Activated T-cell treated with anti-CD3 and anti-CD28 coated beads, Interleukin-2, amount 50 U/mL, for 72 hours (primary cell): ENCODE results near the gene RANBP2. TPM values are rescaled to one million over a fixed set of nuclear protein-coding genes. Genes with fewer than 3 reads are reported as not detected.
"Not testable (repeated sequence)": the region's sequence is repeated elsewhere in the genome, so short reads cannot be mapped to it uniquely, and the experiment has no call there.

Experiments used
- ATAC-seq, 2 donors: fragments of 150-1000 bp; cut with Tn5 transposase; replicated peaks in 1 of 2; 2 replicates each; pipeline ENCODE4 v1.10.0; 2021; ENCODE audit warnings: moderate library complexity in 2 of 2, mild to moderate bottlenecking in 1 of 2
- DNase-seq, 2 donors: peaks; one replicate each; pipeline ENCODE4 v3.0.0; 2021 to 2022; ENCODE audit warnings: mixed read lengths in 1 of 2
- H3K27ac Mint-ChIP-seq: one replicate; pipeline ENCODE4 v1.8.0; 2022; ENCODE audit warnings: mild to moderate bottlenecking, moderate library complexity, mixed read lengths
- H3K27me3 Mint-ChIP-seq: one replicate; pipeline ENCODE4 v1.8.0; 2022; ENCODE audit warnings: low read depth, mixed read lengths
- H3K36me3 Mint-ChIP-seq, 2 donors: one replicate each; pipeline ENCODE4 v1.8.0; 2022; ENCODE audit warnings: mixed read lengths in 2 of 2, mild to moderate bottlenecking in 1 of 2; ENCODE audit not compliant: insufficient read depth in 2 of 2
- H3K4me1 Mint-ChIP-seq: one replicate; pipeline ENCODE4 v1.8.0; 2022; ENCODE audit warnings: low read depth, mixed read lengths
- H3K4me3 Mint-ChIP-seq, 2 donors: one replicate each; pipeline ENCODE4 v1.8.0; 2022; ENCODE audit warnings: mild to moderate bottlenecking in 2 of 2, mixed read lengths in 2 of 2, moderate library complexity in 2 of 2
- H3K9me3 Mint-ChIP-seq, 2 donors: one replicate each; pipeline ENCODE4 v1.8.0; 2022; ENCODE audit warnings: mixed read lengths in 2 of 2
- total RNA-seq, 2 donors: library from RNA; stranded (reverse); gene quantifications; one replicate each; pipeline ENCODE4 v1.2.3, GENCODE V29; 2022

Gene RANBP2
- total RNA-seq = 10 to 100 TPM; 57.7 to 58.8 TPM

DNA sequence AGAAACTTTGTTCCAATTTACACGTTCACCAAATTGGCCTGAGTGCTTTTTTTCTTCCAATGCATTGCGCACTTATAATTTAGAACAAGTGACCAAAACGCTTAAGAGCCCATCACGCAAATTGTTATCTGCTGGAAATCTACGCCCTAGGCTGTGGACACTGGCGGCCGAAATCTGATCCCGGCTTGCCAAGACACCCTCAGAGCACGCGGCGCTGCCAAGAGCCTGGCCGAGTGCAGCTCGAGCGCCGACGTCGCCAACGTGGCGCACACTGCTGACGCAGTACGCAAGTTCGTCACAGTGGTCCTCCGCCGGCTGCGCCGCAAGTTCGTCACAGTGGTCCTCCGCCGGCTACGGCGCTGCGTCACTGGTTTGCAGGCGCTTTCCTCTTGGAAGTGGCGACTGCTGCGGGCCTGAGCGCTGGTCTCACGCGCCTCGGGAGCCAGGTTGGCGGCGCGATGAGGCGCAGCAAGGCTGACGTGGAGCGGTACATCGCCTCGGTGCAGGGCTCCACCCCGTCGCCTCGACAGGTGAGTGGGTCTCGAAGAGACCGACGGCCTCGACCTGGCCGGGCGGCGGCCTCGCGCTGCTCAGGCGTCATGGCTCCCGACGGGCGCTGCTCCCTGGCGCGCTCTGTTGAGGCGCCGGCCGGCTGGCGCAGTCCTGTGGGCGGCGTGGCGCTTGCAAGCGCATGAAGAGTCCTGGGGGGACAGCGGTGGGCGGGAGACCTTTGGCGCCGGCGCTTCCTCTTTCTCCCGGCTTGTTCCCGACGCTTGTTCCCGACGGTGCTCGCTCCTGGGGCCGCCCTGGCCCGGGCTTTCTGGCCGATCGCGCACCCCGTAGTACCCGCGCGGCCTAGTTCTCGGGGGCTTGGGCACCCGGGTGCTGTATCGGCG, at the start of gene RANBP2:
Gene RANBP2 (plus strand): TSS at position 334 of the 896 bp plus-strand sequence. CDS start 125 bp downstream, at position 459.
- ATAC-seq = peak; percentile 99 to 100
- Mint-ChIP-seq H3K27me3 (no peaks in the 10 kb centered on the region), H3K9me3 (no peaks in the 10 kb centered on the region), H3K4me1 (peaks cover 43% of the 10 kb centered on the region), H3K27ac (peak within 1 kb of the TSS; percentile 99), H3K4me3 (peak within 1 kb of the TSS; percentile 98 to 99), H3K36me3 (peaks cover 0 to 3% of the 10 kb centered on the region in 2 donors)
- peak; percentile 94 for DNase-seq

DNA sequence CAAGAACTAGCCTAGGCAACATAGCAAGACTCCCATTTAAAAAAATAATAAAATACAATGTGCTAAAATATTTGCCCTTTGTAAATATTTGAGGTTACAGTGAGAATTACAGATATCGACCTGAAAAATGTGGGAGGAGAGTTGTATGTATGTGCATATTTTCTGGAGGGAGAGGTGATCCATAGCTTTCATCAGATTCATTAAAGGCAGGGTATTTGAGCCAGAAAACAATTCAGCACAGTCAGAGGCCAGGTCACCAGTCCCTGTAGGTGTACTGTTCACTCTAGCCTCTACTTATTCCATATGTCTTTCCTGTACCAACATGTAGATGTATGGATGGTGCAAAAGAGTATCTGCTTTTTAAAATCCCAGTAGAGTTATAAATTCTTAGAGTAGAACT, 49.0 kb upstream of the RANBP2 start:
- not testable (repeated sequence) for H3K27ac Mint-ChIP-seq, ATAC-seq, H3K9me3 Mint-ChIP-seq, DNase-seq, H3K27me3 Mint-ChIP-seq, H3K4me3 Mint-ChIP-seq, H3K4me1 Mint-ChIP-seq
- H3K36me3 Mint-ChIP-seq = peaks cover under 1 to 11% of the 10 kb centered on the region in 2 donors

GRCh38 chr2:108672200-108672805, 47.0 kb upstream of the RANBP2 start:
- not testable (repeated sequence) for H3K9me3 Mint-ChIP-seq, H3K4me1 Mint-ChIP-seq, H3K27ac Mint-ChIP-seq, ATAC-seq, H3K4me3 Mint-ChIP-seq, DNase-seq, H3K27me3 Mint-ChIP-seq
- H3K36me3 Mint-ChIP-seq = peaks cover 2 to 13% of the 10 kb centered on the region in 2 donors

DNA sequence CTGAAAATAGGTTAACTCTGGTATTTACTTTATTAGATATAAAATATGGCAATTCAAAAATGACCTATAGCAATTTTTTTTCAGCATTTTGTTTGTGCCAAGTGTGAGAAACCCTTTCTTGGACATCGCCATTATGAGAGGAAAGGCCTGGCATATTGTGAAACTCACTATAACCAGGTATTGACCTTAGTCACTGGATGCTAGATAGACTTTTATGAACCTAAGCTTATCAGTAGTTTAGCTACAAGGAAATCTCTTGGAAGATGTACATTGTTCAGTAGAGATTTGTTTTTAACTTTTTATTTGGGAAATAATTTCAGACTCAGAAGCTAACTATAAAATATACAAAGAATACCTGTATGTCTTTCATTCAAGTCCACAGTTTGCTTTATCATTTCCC, 42.8 kb upstream of the RANBP2 start:
- DNase-seq, H3K27ac Mint-ChIP-seq: not testable (repeated sequence)

DNA sequence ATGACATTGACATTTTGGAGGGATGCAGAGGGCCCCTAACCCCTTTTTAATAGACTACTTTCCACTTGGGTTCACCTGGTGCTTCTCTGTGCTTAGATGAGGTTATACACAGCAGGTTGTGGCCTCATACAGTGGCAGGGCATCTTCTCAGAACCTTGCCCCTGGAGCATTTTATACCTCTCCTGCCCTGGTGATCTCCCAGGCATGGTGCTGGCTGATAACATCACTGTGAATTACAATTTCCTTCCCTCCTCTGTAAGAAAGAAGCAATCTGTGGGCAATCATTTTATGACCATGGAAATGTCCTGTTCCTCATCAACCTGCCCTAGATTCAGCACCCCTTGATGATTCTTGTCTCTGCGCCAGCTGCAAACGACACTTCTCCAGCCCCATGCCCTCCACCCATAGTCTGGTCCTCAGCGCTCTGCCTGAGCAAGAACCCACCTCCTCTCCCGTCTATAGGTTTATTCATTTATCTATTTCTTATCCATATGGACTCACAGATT, 42.0 kb upstream of the RANBP2 start:
- H3K27ac Mint-ChIP-seq, H3K27me3 Mint-ChIP-seq, DNase-seq, H3K4me1 Mint-ChIP-seq, H3K9me3 Mint-ChIP-seq, ATAC-seq, H3K4me3 Mint-ChIP-seq: not testable (repeated sequence)
- H3K36me3 Mint-ChIP-seq = peaks cover 2 to 11% of the 10 kb centered on the region in 2 donors

More for the DNA sequence above, 42.8 kb upstream of the RANBP2 start:
- peaks cover 2 to 12% of the 10 kb centered on the region in 2 donors for H3K36me3 Mint-ChIP-seq
- not testable (repeated sequence) for H3K9me3 Mint-ChIP-seq, H3K4me3 Mint-ChIP-seq, ATAC-seq, H3K4me1 Mint-ChIP-seq, H3K27me3 Mint-ChIP-seq

DNA sequence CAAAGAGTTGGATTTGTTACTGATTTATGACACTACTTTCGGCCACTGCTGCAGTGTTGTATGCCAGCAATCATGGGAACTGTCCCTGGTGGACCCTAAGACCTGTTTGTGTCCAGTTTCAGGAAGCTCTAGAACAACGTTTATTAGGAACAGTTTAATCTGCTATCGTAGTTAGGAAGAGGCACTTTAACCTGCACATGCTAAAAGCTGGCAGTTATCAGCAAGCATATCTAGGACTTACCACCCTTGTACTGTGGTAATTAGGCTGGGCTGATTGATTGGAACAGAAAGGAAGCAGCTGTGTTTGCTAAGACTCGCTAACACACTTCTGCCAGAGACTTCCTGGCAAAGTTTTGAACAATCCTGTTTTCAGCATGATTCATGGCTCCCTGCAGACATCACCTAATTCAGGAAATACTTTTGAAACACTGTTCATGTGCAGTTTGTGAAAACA, 41.1 kb upstream of the RANBP2 start:
- H3K4me3 Mint-ChIP-seq, H3K36me3 Mint-ChIP-seq, H3K9me3 Mint-ChIP-seq, H3K27me3 Mint-ChIP-seq, DNase-seq, H3K4me1 Mint-ChIP-seq, H3K27ac Mint-ChIP-seq, ATAC-seq: not testable (repeated sequence)

DNA sequence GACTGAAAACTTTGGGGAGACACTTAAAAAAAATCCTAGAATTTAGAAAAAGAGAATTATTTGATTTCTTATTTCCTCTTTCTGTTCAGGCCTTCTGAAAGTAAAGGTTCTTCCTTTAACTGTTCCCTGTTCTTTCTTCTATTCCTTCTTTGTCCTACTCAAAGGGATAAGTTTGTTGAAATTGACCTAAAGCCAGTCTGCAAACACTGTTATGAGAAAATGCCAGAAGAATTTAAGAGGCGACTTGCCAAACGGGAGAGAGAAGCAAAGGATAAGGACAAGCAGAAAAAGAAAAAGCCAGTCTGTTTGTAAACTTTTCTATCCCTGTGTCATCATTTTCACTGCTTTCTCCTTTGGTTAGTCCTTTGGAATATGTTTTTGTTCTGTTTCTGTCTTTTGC, 38.5 kb upstream of the RANBP2 start:
- not testable (repeated sequence) for H3K4me1 Mint-ChIP-seq, H3K36me3 Mint-ChIP-seq, ATAC-seq, H3K4me3 Mint-ChIP-seq, H3K27me3 Mint-ChIP-seq, H3K9me3 Mint-ChIP-seq, DNase-seq
- H3K27ac Mint-ChIP-seq = peak overlapping the region; percentile 45

DNA sequence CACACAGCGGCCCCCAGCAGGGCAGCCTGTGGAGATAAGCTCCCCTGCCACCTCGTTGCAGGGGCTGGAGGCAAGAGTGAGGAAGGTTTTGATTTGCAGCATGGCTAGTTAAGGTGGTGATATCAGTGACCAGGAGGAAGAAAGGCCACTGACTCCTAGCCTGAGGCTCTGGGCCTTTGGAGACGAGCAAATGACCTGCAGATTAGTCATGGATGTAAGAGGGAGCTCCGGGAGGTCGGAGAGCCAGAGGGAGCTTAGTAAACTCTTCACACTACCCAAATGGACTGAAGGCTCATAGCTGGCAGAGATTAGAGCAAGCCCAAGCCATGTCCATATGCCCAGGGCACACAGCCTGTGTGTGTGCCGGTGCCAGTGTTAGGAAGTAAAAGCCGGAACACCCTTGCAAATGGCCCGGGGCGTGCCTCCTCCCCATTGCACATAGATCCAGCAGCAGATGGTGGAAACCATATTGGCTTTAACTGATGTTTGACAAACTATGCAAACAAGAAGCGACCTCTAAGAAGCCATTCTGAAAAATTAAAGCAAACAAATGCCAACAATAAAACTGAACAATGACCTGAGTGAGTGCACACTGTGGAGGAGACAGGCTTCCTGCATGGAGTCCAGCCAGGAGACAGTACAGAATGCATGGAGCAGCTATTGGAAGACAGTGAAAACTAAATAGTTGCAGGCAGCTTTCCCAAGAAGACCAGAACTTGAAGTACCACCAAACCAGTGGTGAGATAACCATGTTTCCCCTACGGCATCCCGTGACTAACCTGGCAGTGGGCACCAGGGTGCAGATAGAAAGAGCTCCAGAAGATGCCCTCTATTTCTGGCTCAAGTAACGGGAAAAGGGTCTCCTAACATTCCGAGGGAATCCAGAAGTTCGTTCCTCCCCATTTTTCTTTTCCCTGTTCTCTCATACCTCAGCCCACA, 30.2 kb upstream of the RANBP2 start:
- ATAC-seq = not testable (repeated sequence)

GRCh38 chr2:108690001-108690400, 29.3 kb upstream of the RANBP2 start:
- ATAC-seq = peak; percentile 59 to 68
- H3K4me3 Mint-ChIP-seq, H3K36me3 Mint-ChIP-seq, H3K27me3 Mint-ChIP-seq, DNase-seq, H3K9me3 Mint-ChIP-seq, H3K27ac Mint-ChIP-seq, H3K4me1 Mint-ChIP-seq: not testable (repeated sequence)

More for the DNA sequence above, 30.2 kb upstream of the RANBP2 start:
- DNase-seq, H3K4me3 Mint-ChIP-seq, H3K36me3 Mint-ChIP-seq, H3K27me3 Mint-ChIP-seq, H3K9me3 Mint-ChIP-seq, H3K4me1 Mint-ChIP-seq, H3K27ac Mint-ChIP-seq: not testable (repeated sequence)

DNA sequence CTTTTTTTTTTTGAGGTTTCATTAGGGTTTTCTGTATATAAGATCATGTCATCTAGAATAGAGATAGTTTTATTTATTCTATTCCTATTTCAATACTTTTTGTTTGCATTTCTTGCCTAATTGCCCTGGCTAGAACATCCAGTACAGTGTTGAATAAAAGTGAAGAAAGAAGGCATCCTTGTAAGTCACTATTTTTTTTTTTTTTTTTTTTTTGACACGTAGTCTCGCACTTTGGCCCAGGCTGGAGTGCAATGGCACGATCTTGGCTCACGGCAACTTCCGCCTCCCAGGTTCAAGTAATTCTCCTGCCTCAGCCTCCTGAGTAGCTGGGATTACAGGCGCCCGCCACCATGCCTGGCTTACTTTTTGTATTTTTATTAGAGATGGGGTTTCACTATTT, 27.8 kb upstream of the RANBP2 start:
- no peaks in the 10 kb centered on the region for H3K27me3 Mint-ChIP-seq

GRCh38 chr2:108701208-108701607, 18.1 kb upstream of the RANBP2 start:
- Mint-ChIP-seq H3K27me3 (no peaks in the 10 kb centered on the region), H3K9me3 (no peaks in the 10 kb centered on the region), H3K27ac (no peak overlapping the region), H3K4me1 (no peaks in the 10 kb centered on the region), H3K36me3 (no peaks in the 10 kb centered on the region), H3K4me3 (no peak overlapping the region)
- no peak for ATAC-seq
- no peak for DNase-seq

More for the DNA sequence above, 27.8 kb upstream of the RANBP2 start:
- Mint-ChIP-seq H3K9me3 (no peaks in the 10 kb centered on the region), H3K4me3 (no peak overlapping the region), H3K27ac (no peak overlapping the region), H3K4me1 (no peaks in the 10 kb centered on the region), H3K36me3 (no peaks in the 10 kb centered on the region)
- no peak for ATAC-seq
- no peak for DNase-seq

- Mint-ChIP-seq H3K27ac (no peak overlapping the region), H3K27me3 (no peaks in the 10 kb centered on the region), H3K36me3 (no peaks in the 10 kb centered on the region), H3K4me3 (no peak overlapping the region), H3K9me3 (peaks cover 0 to 2% of the 10 kb centered on the region in 2 donors), H3K4me1 (no peaks in the 10 kb centered on the region)
- no peak for DNase-seq
- no peak for ATAC-seq
Observed at GRCh38 chr2:108701806-108702205, 17.5 kb upstream of the RANBP2 start.
